Trophoblast cell (in vitro differentiated cells and primary cell): ENCODE data around the gene RAD54L2.

Experiments used
- DNase-seq, 2 donors: peaks; one replicate each; pipeline ENCODE4 v3.0.0-alpha.2; 2016
- H2AFZ ChIP-seq: 2 replicates; pipeline ENCODE4 v1.6.1; 2013; ENCODE audit warnings: low read length, moderate library complexity, mild to moderate bottlenecking; ENCODE audit not compliant: insufficient read depth, poor library complexity
- H2AK5ac ChIP-seq: 2 replicates; pipeline ENCODE4 v1.6.1; 2013; ENCODE audit warnings: mild to moderate bottlenecking, low read length
- H2BK120ac ChIP-seq: 2 replicates; pipeline ENCODE4 v1.6.1; 2013; ENCODE audit warnings: low read length, mild to moderate bottlenecking, moderate library complexity; ENCODE audit not compliant: insufficient read depth, poor library complexity
- H2BK12ac ChIP-seq: 2 replicates; pipeline ENCODE4 v1.6.1; 2013; ENCODE audit warnings: mild to moderate bottlenecking, low read length, moderate library complexity
- H2BK5ac ChIP-seq: 2 replicates; pipeline ENCODE4 v1.6.1; 2013; ENCODE audit warnings: low read length, low read depth, moderate library complexity, mild to moderate bottlenecking; ENCODE audit not compliant: poor library complexity
- H3K14ac ChIP-seq: 2 replicates; pipeline ENCODE4 v1.6.1; 2013; ENCODE audit warnings: mild to moderate bottlenecking, low read length
- H3K18ac ChIP-seq: 2 replicates; pipeline ENCODE4 v1.6.1; 2013; ENCODE audit warnings: mild to moderate bottlenecking, low read length
- H3K23ac ChIP-seq: 2 replicates; pipeline ENCODE4 v1.6.1; 2013; ENCODE audit warnings: low read length
- H3K27ac ChIP-seq: 2 replicates; pipeline ENCODE4 v1.5.1; 2013; ENCODE audit warnings: low read depth, mild to moderate bottlenecking, inconsistent platforms, low read length, moderate library complexity
- H3K27me3 ChIP-seq: 2 replicates; pipeline ENCODE4 v1.6.1; 2013; ENCODE audit warnings: inconsistent platforms, mild to moderate bottlenecking, low read length, moderate library complexity; ENCODE audit not compliant: insufficient read depth
- H3K36me3 ChIP-seq, 2 experiments: 1 replicate in 1 of 2; 2 replicates in 1 of 2; pipeline ENCODE4 v1.6.1; 2013; ENCODE audit warnings: low read length in 2 of 2, mild to moderate bottlenecking in 2 of 2, moderate library complexity in 1 of 2; ENCODE audit not compliant: insufficient read depth in 2 of 2, control insufficient read depth in 1 of 2
- H3K4ac ChIP-seq: 2 replicates; pipeline ENCODE4 v1.6.1; 2013; ENCODE audit warnings: low read depth, mild to moderate bottlenecking, low read length, moderate library complexity
- H3K4me1 ChIP-seq, 2 experiments: 1 replicate in 1 of 2; 2 replicates in 1 of 2; pipeline ENCODE4 v1.6.1; 2013; ENCODE audit warnings: low read length in 2 of 2, mild to moderate bottlenecking in 2 of 2, moderate library complexity in 1 of 2; ENCODE audit not compliant: insufficient read depth in 2 of 2, control insufficient read depth in 1 of 2
- H3K4me2 ChIP-seq: 2 replicates; pipeline ENCODE4 v1.6.1; 2013; ENCODE audit warnings: inconsistent platforms, mild to moderate bottlenecking, low read length, moderate library complexity
- H3K4me3 ChIP-seq: 2 replicates; pipeline ENCODE4 v1.5.1; 2013; ENCODE audit warnings: mild to moderate bottlenecking, low read depth, low read length, inconsistent platforms
- H3K79me1 ChIP-seq: one replicate; pipeline ENCODE4 v1.6.1; 2013; ENCODE audit warnings: low read length
- H3K79me2 ChIP-seq: 2 replicates; pipeline ENCODE4 v1.6.1; 2013; ENCODE audit warnings: low read length, mild to moderate bottlenecking; ENCODE audit not compliant: control insufficient read depth, insufficient read depth, poor library complexity
- H3K9ac ChIP-seq: 2 replicates; pipeline ENCODE4 v1.6.1; 2013; ENCODE audit warnings: mild to moderate bottlenecking, low read length
- H3K9me3 ChIP-seq: 2 replicates; pipeline ENCODE4 v1.6.1; 2013; ENCODE audit warnings: low read depth, mild to moderate bottlenecking, control low read depth, inconsistent platforms, low read length; ENCODE audit not compliant: insufficient read depth
- H4K12ac ChIP-seq: 2 replicates; pipeline ENCODE4 v1.6.1; 2013; ENCODE audit warnings: low read depth, mild to moderate bottlenecking, low read length, moderate library complexity
- H4K8ac ChIP-seq: 2 replicates; pipeline ENCODE4 v1.6.1; 2013; ENCODE audit warnings: low read depth, mild to moderate bottlenecking, low read length, moderate library complexity
- H4K91ac ChIP-seq: one replicate; pipeline ENCODE4 v1.6.1; 2013; ENCODE audit warnings: low read depth, mild to moderate bottlenecking, low read length, moderate library complexity
- WGBS: extraction: QIAGEN DNeasy Blood & Tissue Kit; methylation state at CpG from one replicate; pipeline ENCODE4 v1.1.7; 2013; ENCODE audit warnings: missing lambda C conversion rate; ENCODE audit not compliant: insufficient read length, insufficient coverage; ENCODE audit errors: extremely low coverage; 5-methylcytosine and 5-hydroxymethylcytosine counted together

The RAD54L2 gene

GRCh38 chr3:51501833-51502561, 36.5 kb upstream of the RAD54L2 start:
- Histone ChIP-seq H3K4me3 (no peak overlapping the region), H3K4me2 (no peak overlapping the region)
- DNase-seq = peak; percentile 77 to 89

DNA sequence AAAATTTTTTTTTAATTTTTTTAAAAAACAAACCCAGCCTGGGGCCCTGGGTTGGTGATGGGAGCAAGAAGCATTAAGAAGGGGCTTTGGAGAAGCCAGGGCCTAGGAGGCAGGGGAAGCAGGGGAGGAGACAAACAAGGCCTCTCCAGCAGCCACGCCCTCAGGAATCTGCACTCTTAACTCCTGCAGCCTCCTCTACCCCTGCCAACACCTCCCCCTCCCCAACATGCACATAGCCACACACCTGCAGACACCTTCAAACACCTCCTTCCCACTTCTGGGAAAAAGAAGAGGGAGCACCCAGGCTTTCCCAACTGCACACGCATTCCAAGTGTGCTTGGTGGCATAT, 36.0 kb upstream of the RAD54L2 start:
- no peak overlapping the region for H3K27ac ChIP-seq
- no peak overlapping the region for H3K4ac ChIP-seq
- no peak overlapping the region for H2AK5ac ChIP-seq
- no peak overlapping the region for H4K12ac ChIP-seq
- DNase-seq = no peak
- no peak overlapping the region for H3K14ac ChIP-seq
- H3K79me1 ChIP-seq = peaks cover 8% of the 10 kb centered on the region
- no peak overlapping the region for H2BK120ac ChIP-seq
- H2BK12ac ChIP-seq = no peak overlapping the region
- H2BK5ac ChIP-seq = no peak overlapping the region
- H3K23ac ChIP-seq = no peak overlapping the region
- WGBS = no CpG with 5 or more reads among the region's 2 CpGs
- H3K27me3 ChIP-seq = no peaks in the 10 kb centered on the region
- H3K4me2 ChIP-seq = no peak overlapping the region
- H2AFZ ChIP-seq = no peak overlapping the region
- H3K4me1 ChIP-seq = no peaks in the 10 kb centered on the region
- H3K4me3 ChIP-seq = no peak overlapping the region
- no peak overlapping the region for H4K91ac ChIP-seq
- H3K18ac ChIP-seq = no peak overlapping the region
- no peaks in the 10 kb centered on the region for H3K9me3 ChIP-seq
- H3K9ac ChIP-seq = no peak overlapping the region
- no peak overlapping the region for H4K8ac ChIP-seq
- H3K36me3 ChIP-seq = no peaks in the 10 kb centered on the region
- peaks cover 2% of the 10 kb centered on the region for H3K79me2 ChIP-seq

More at GRCh38 chr3:51501833-51502561, 36.5 kb upstream of the RAD54L2 start:
- Histone ChIP-seq H3K9ac (no peak overlapping the region), H4K12ac (peak overlapping the region; percentile 40), H3K27me3 (no peaks in the 10 kb centered on the region), H3K27ac (no peak overlapping the region), H2BK5ac (no peak overlapping the region), H3K23ac (no peak overlapping the region), H2AFZ (no peak overlapping the region), H3K79me2 (peaks cover 2% of the 10 kb centered on the region), H2AK5ac (no peak overlapping the region), H3K9me3 (no peaks in the 10 kb centered on the region), H2BK12ac (peak overlapping the region; percentile 51), H3K4me1 (no peaks in the 10 kb centered on the region), H3K18ac (no peak overlapping the region), H3K36me3 (peaks cover 0 to under 1% of the 10 kb centered on the region in 2 experiments), H4K91ac (peak overlapping the region; percentile 39), H2BK120ac (no peak overlapping the region), H4K8ac (peak overlapping the region; percentile 81), H3K79me1 (peaks cover 8% of the 10 kb centered on the region), H3K14ac (no peak overlapping the region), H3K4ac (no peak overlapping the region)
- WGBS = no CpG with 5 or more reads among the region's 6 CpGs

DNA sequence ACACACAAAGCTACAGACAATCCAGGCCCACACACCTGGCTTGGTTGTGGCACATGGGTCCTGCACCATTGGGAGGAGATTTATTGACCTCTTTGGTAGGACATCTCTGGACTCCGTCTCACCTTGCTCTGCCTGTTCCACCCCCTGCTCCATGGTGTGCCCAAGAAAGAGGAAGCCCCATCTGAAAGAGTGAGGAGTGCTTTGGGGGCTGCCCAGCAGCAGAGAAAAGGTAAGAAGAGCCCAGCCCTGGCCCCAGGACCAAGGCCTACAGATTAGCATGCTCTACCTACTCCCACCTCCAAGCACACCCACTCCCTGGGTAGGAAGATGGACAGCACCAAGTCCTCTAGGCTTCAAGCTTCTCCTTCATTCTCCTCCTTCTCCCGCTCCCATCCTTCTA, 35.5 kb upstream of the RAD54L2 start:
- no peak overlapping the region for H3K4me2 ChIP-seq
- H3K27ac ChIP-seq = no peak overlapping the region
- H2BK5ac ChIP-seq = no peak overlapping the region
- H3K4me1 ChIP-seq = no peaks in the 10 kb centered on the region
- H2AFZ ChIP-seq = no peak overlapping the region
- H3K27me3 ChIP-seq = no peaks in the 10 kb centered on the region
- H3K9me3 ChIP-seq = no peaks in the 10 kb centered on the region
- H2BK12ac ChIP-seq = no peak overlapping the region
- no peak overlapping the region for H4K12ac ChIP-seq
- H4K8ac ChIP-seq = no peak overlapping the region
- H3K18ac ChIP-seq = no peak overlapping the region
- H3K4me3 ChIP-seq = no peak overlapping the region
- no peaks in the 10 kb centered on the region for H3K36me3 ChIP-seq
- WGBS = no CpG with 5 or more reads among the region's 2 CpGs
- H2AK5ac ChIP-seq = no peak overlapping the region
- no peak overlapping the region for H3K14ac ChIP-seq
- peaks cover 2% of the 10 kb centered on the region for H3K79me2 ChIP-seq
- H4K91ac ChIP-seq = no peak overlapping the region
- DNase-seq = no peak
- H3K23ac ChIP-seq = no peak overlapping the region
- no peak overlapping the region for H3K9ac ChIP-seq
- peaks cover 8% of the 10 kb centered on the region for H3K79me1 ChIP-seq
- H3K4ac ChIP-seq = no peak overlapping the region
- no peak overlapping the region for H2BK120ac ChIP-seq

- Histone ChIP-seq H4K91ac (no peak overlapping the region), H3K4me2 (no peak overlapping the region), H3K27me3 (no peaks in the 10 kb centered on the region), H3K23ac (no peak overlapping the region), H3K36me3 (no peaks in the 10 kb centered on the region), H3K4me3 (no peak overlapping the region), H3K14ac (no peak overlapping the region), H3K18ac (no peak overlapping the region), H3K79me1 (no peaks in the 10 kb centered on the region), H2AK5ac (no peak overlapping the region), H4K8ac (no peak overlapping the region), H2BK12ac (no peak overlapping the region), H3K4me1 (no peaks in the 10 kb centered on the region), H2BK5ac (no peak overlapping the region), H3K79me2 (no peaks in the 10 kb centered on the region), H3K9ac (no peak overlapping the region), H3K27ac (no peak overlapping the region), H2BK120ac (no peak overlapping the region), H3K4ac (no peak overlapping the region), H2AFZ (no peak overlapping the region), H4K12ac (no peak overlapping the region), H3K9me3 (no peaks in the 10 kb centered on the region)
- no CpG with 5 or more reads among the region's 9 CpGs for WGBS
- no peak for DNase-seq
Observed at GRCh38 chr3:51508255-51508654, 30.3 kb upstream of the RAD54L2 start.
